K562 (cell line): ENCODE results near the gene OXNAD1. TPM values are rescaled to one million over a fixed set of nuclear protein-coding genes. Genes with fewer than 3 reads are reported as not detected.

ENCODE experiments used
- ATAC-seq: fragments of 200-7000 bp; cut with Tn5 transposase; 3 replicates; pipeline ENCODE4 v1.9.1; 2020; ENCODE audit warnings: moderate library complexity
- BruUV-seq: library from RNA; stranded (reverse); fragments of 400-500 nt; replicated peaks from 2 replicates; lab custom pipeline; 2021; lab: Mats Ljungman, UMichigan
- CTCF ChIA-PET: fragments of 300-600 bp; formaldehyde crosslinking; extraction: SDS; loops from one replicate; lab custom pipeline; 2021; ENCODE audit warnings: low intra/inter-chr PET ratio; lab: Yijun Ruan, JAX
- POLR2A ChIA-PET: fragments of 300-600, 350-650 bp; sonication (Branson Sonifier 250); formaldehyde crosslinking; extraction: SDS; loops from one replicate; lab custom pipeline; 2021; ENCODE audit warnings: antibody characterized with exemption, inconsistent platforms; lab: Yijun Ruan, JAX
- DNase-seq, 4 experiments: peaks; one replicate each; pipeline versions ENCODE4 v3.0.0 to v3.0.0-alpha.2; 2011 to 2018; ENCODE audit warnings: low spot score in 3 of 4, mixed read lengths in 3 of 4; ENCODE audit errors: extremely low read depth in 1 of 4
- FAIRE-seq: peaks from 2 replicates; lab custom pipeline; 2011; peaks lifted over from hg19 to GRCh38; lab: Jason Lieb, UNC
- H2AFZ ChIP-seq: 2 replicates; pipeline ENCODE4 v1.6.0; 2011; ENCODE audit warnings: low read depth, low read length, control low read depth, inconsistent platforms
- H3K27ac ChIP-seq: fragments of 200-600 bp; 3 replicates; pipeline ENCODE4 v1.8.0; 2011; ENCODE audit warnings: low read depth, mild to moderate bottlenecking, control low read depth, inconsistent platforms, low read length, moderate library complexity, mixed read lengths; ENCODE audit errors: extremely low read depth
- H3K27me3 ChIP-seq, 2 experiments: fragments of 300-600 bp in 1 of 2; 2 replicates in 1 of 2; 3 replicates in 1 of 2; pipeline versions ENCODE4 v1.6.0 to v1.8.0; 2011; ENCODE audit warnings: inconsistent platforms in 2 of 2, low read length in 2 of 2, mild to moderate bottlenecking in 1 of 2, mixed read lengths in 1 of 2, moderate library complexity in 1 of 2; ENCODE audit not compliant: control insufficient read depth in 2 of 2, insufficient read depth in 2 of 2
- H3K36me3 ChIP-seq: fragments of 300-600 bp; 3 replicates; pipeline ENCODE4 v1.8.0; 2011; ENCODE audit warnings: mild to moderate bottlenecking, low read length, inconsistent platforms; ENCODE audit not compliant: control insufficient read depth, insufficient read depth
- H3K4me1 ChIP-seq, 2 experiments: fragments of 200-600 bp in 1 of 2; replicated peaks in 1 of 2; 2 replicates in 1 of 2; 3 replicates in 1 of 2; pipeline versions ENCODE4 v1.5.1 to v1.8.0; 2011; ENCODE audit warnings: inconsistent platforms in 2 of 2, low read length in 2 of 2, mild to moderate bottlenecking in 1 of 2, mixed read lengths in 1 of 2, moderate library complexity in 1 of 2; ENCODE audit not compliant: control insufficient read depth in 2 of 2, insufficient read depth in 2 of 2
- H3K4me2 ChIP-seq: 2 replicates; pipeline ENCODE4 v1.6.1; 2011; ENCODE audit warnings: low read length, control low read depth, inconsistent platforms, mixed read lengths; ENCODE audit not compliant: insufficient read depth
- H3K4me3 ChIP-seq: fragments of 200-600 bp; sonication (generic), shearing (Covaris generic); 2 replicates; pipeline ENCODE4 v1.5.1; 2016; ENCODE audit warnings: control low read depth, inconsistent platforms
- H3K79me2 ChIP-seq: fragments of 200-600 bp; 3 replicates; pipeline ENCODE4 v1.8.0; 2011; ENCODE audit warnings: low read length, inconsistent platforms; ENCODE audit not compliant: control insufficient read depth, insufficient read depth
- H3K9ac ChIP-seq, 2 experiments: 2 replicates each; pipeline versions ENCODE4 v1.6.0 to v1.6.1; 2011; ENCODE audit warnings: low read depth in 2 of 2, low read length in 2 of 2, control low read depth in 1 of 2, inconsistent platforms in 1 of 2, mild to moderate bottlenecking in 1 of 2, mixed read lengths in 1 of 2; ENCODE audit not compliant: insufficient read depth in 1 of 2
- H3K9me1 ChIP-seq: one replicate; pipeline ENCODE4 v1.6.0; 2011; ENCODE audit warnings: inconsistent platforms, mild to moderate bottlenecking, low read length, moderate library complexity; ENCODE audit not compliant: control insufficient read depth, insufficient read depth
- H3K9me3 ChIP-seq: replicated peaks from 2 replicates; pipeline ENCODE4 v1.5.1; 2011; ENCODE audit warnings: low read depth, low read length, inconsistent platforms; ENCODE audit not compliant: control insufficient read depth, insufficient read depth
- H4K20me1 ChIP-seq: replicated peaks from 2 replicates; pipeline ENCODE4 v1.6.1; 2011; ENCODE audit warnings: low read length, inconsistent platforms, mixed read lengths; ENCODE audit not compliant: control insufficient read depth, insufficient read depth
- ASH1L ChIP-seq: fragments of 450-650 bp; IDR thresholded peaks from 2 replicates; pipeline ENCODE4 v1.6.1; 2018; ENCODE audit warnings: borderline replicate concordance, mild to moderate bottlenecking, low read depth; ENCODE audit not compliant: partially characterized antibody
- CEBPG ChIP-seq, 3 experiments: fragments of 200-800 bp in 1 of 3; sonication (Bioruptor generic) in 1 of 3; sonication (generic) in 1 of 3; formaldehyde crosslinking in 1 of 3; IDR thresholded peaks in 2 of 3; conservative IDR thresholded peaks in 1 of 3; 2 replicates each; pipeline versions ENCODE4 v1.6.1 to v1.8.0; 2016 to 2022; ENCODE audit warnings: missing compliant biosample characterization in 2 of 3, missing genetic modification characterization in 2 of 3, mild to moderate bottlenecking in 1 of 3, missing genetic modification reagents in 1 of 3
- MBD2 ChIP-seq: sonication (generic); IDR thresholded peaks from 2 replicates; pipeline ENCODE4 v1.6.1; 2016; ENCODE audit warnings: low read depth, borderline replicate concordance
- NCOA1 ChIP-seq: fragments of 450-650 bp; IDR thresholded peaks from 2 replicates; pipeline ENCODE4 v1.6.1; 2016; ENCODE audit warnings: low read depth
- ZBED1 ChIP-seq: IDR thresholded peaks from 2 replicates; pipeline ENCODE4 v1.6.1; 2014
- ZNF143 ChIP-seq: sonication (generic); formaldehyde crosslinking; IDR thresholded peaks from 2 replicates; pipeline ENCODE4 v1.9.0; 2022; ENCODE audit warnings: mild to moderate bottlenecking, missing genetic modification reagents
- ZNF398 ChIP-seq: fragments of 250-450 bp; sonication (Bioruptor Pico); IDR thresholded peaks from 2 replicates; pipeline ENCODE4 v1.8.0; 2021; ENCODE audit warnings: moderate library complexity, mild to moderate bottlenecking, inconsistent platforms
- ZNF609 ChIP-seq: sonication (generic); formaldehyde crosslinking; IDR thresholded peaks from 2 replicates; pipeline ENCODE4 v1.8.1; 2023; ENCODE audit warnings: missing genetic modification reagents, mild to moderate bottlenecking, borderline replicate concordance
- WGBS: fragments of 100-300 bp; shearing (Covaris generic); methylation state at CpG from one replicate; pipeline ENCODE4 v1.1.6; 2016; ENCODE audit warnings: low coverage, mixed read lengths; ENCODE audit not compliant: insufficient coverage; ENCODE audit errors: missing lambda C conversion rate; 5-methylcytosine and 5-hydroxymethylcytosine counted together
- in situ Hi-C: fragments of 300-500 bp; cut with MboI; formaldehyde crosslinking; loops from 4 replicates; pipeline ENCODE4 v1.15.0; 2018; ENCODE audit warnings: inconsistent platforms, mixed read lengths
- intact Hi-C: fragments of 100-400 bp; cut with micrococcal nuclease; formaldehyde crosslinking; loops from 2 replicates; pipeline ENCODE4 v1.14.2; 2022
- polyA plus RNA-seq, 8 experiments: library from polyadenylated mRNA; depleted of rRNA in 4 of 8; stranded (reverse) in 5 of 8; unstranded in 3 of 8; fragments of >200 nt; fragmentation: Nextera tagmentation in 2 of 8; fragmentation: Illumina TruSeq in 1 of 8; extraction: Ambion mirVana in 2 of 8; extraction: Trizol in 1 of 8; gene quantifications; 2 replicates each; pipeline versions ENCODE4 v1.2.1 to v1.2.3, GENCODE V29; 2011 to 2014; ENCODE audit warnings: inconsistent platforms in 1 of 8, missing spikeins in 1 of 8
- total RNA-seq, 7 experiments: library from RNA; depleted of rRNA in 6 of 7; stranded (reverse); fragments of >200 nt in 6 of 7; fragmentation: Illumina TruSeq in 2 of 7; extraction: Trizol in 2 of 7; gene quantifications; 2 replicates each; pipeline versions ENCODE4 v1.2.1 to v1.2.3, GENCODE V29; 2011 to 2021; ENCODE audit warnings: low replicate concordance in 1 of 7

Gene OXNAD1
- total and polyA plus RNA-seq, 9 of the 15 experiments (the other 6 are each of a cell fraction or from before 2014, with no cell fraction given), result 12.8 to 44.4 (median 41.1) TPM

GRCh38 chr3:16260046-16260445, 5.0 kb upstream of the OXNAD1 start:
- TF ChIP-seq ZNF143 (no peak), ASH1L (no peak), NCOA1 (no peak), ZBED1 (no peak), MBD2 (no peak), CEBPG (CRISPR knock-in tag; IDR thresholded peaks at IDR 0.05) (no peak), CEBPG (tag; conservative IDR thresholded peaks at IDR 0.05 in 1 of 2, IDR thresholded peaks at IDR 0.05 in 1 of 2) (0 out of 4 replicates have a peak, but pooled peaks of 1 of the 2 experiments have one; percentile 44), ZNF398 (CRISPR knock-in tag) (no peak), ZNF609 (CRISPR knock-in tag) (no peak)
- TF ChIP-seq, all 486 proteins: peak for 1
- Histone ChIP-seq H3K27me3 (no peaks in the 10 kb centered on the region), H4K20me1 (no peaks in the 10 kb centered on the region), H3K4me2 (no peak overlapping the region), H3K9ac (no peak overlapping the region), H3K27ac (no peak overlapping the region), H3K4me3 (no peak overlapping the region), H3K79me2 (peaks cover 28% of the 10 kb centered on the region), H2AFZ (no peak overlapping the region), H3K9me3 (no peaks in the 10 kb centered on the region), H3K4me1 (no peaks in the 10 kb centered on the region; a peak in 2 of 5 replicates), H3K9me1 (no peaks in the 10 kb centered on the region), H3K36me3 (peaks cover 43% of the 10 kb centered on the region)
- 84% methylated on average over 1 of the region's 1 CpG for WGBS
- in situ Hi-C loops, result no loop called here
- no peak for ATAC-seq
- intact Hi-C loops, result no loop called here
- ChIA-PET POLR2A (no interaction called here), CTCF (no interaction called here)
- no TSS peak for BruUV-seq
- DNase-seq, result no peak
- FAIRE-seq, result no peak
